Measurements from ENCODE around the gene TRA2A. TPM values are rescaled to one million over a fixed set of nuclear protein-coding genes. Genes with fewer than 3 reads are reported as not detected.
"Not testable (repeated sequence)": the region's sequence is repeated elsewhere in the genome, so short reads cannot be mapped to it uniquely, and the experiment has no call there.

TRA2A gene
- total RNA-seq, 1 donor from 2014 or later = 58.3 TPM

DNA sequence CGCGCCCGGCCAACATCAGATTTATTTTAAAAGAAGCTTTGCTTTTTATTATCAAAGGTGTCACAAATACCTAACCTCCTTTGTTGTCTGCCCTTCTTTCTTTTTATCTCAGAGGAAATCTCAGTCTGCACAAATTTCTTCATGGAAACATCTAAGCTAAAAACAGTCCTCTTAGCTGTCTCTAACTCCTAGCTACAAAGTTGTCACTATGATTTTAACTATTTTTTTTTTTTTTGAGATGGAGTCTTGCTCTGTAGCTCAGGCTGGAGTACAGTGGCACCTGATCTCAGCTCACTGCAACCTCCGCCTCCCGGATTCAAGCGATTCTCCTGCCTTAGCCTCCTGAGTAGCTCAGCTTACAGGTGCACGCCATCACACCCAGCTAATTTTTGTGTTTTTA, 7.3 kb downstream of the TRA2A start:
- H3K36me3 Mint-ChIP-seq (ENCODE audit: low read depth) = peaks cover 9% of the 10 kb centered on the region
- H3K27me3 Mint-ChIP-seq (ENCODE audit: low read depth) = no peaks in the 10 kb centered on the region
- H3K27ac Mint-ChIP-seq (ENCODE audit: unreplicated experiment) = peak overlapping the region; percentile 51
- H3K4me3 Mint-ChIP-seq (ENCODE audit: unreplicated experiment) = no peak overlapping the region
- TF ChIP-seq, protein P1, sequence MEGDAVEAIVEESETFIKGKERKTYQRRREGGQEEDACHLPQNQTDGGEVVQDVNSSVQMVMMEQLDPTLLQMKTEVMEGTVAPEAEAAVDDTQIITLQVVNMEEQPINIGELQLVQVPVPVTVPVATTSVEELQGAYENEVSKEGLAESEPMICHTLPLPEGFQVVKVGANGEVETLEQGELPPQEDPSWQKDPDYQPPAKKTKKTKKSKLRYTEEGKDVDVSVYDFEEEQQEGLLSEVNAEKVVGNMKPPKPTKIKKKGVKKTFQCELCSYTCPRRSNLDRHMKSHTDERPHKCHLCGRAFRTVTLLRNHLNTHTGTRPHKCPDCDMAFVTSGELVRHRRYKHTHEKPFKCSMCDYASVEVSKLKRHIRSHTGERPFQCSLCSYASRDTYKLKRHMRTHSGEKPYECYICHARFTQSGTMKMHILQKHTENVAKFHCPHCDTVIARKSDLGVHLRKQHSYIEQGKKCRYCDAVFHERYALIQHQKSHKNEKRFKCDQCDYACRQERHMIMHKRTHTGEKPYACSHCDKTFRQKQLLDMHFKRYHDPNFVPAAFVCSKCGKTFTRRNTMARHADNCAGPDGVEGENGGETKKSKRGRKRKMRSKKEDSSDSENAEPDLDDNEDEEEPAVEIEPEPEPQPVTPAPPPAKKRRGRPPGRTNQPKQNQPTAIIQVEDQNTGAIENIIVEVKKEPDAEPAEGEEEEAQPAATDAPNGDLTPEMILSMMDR (IDR thresholded peaks at IDR 0.05) = no peak
- no peak for DNase-seq (ENCODE audit: low spot score)
- H3K4me1 Mint-ChIP-seq (ENCODE audit: low read depth) = peaks cover 67% of the 10 kb centered on the region
- no peaks in the 10 kb centered on the region for H3K9me3 Mint-ChIP-seq (ENCODE audit: low read depth)

DNA sequence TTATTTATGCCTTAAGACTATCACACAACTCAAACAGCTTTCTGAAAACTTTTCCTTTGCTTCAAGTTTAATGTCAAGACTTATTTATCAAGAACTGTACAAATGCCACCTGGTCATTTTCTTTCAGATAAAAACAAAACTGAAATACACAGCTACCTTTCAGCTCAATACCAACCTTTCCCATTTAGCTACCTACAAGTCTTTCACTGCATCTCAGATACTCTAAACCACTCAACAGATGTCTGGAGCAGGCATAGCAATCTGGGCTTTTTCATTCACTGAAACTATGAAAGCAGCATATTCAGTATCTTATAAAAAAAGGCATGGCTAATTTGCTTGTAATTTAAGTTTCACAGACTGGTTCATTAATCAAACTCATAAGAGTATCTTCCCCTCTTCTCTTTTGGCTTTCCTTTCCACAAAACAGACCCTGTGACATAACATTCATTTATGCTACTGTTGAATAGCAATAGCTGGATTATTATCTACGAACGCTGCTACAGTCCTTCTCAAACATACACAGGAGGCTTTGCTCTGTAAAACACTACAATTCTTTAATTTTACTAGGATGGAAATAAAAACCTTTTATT, 8.2 kb downstream of the TRA2A start:
- no peak for DNase-seq (ENCODE audit: low spot score)
- H3K4me1 Mint-ChIP-seq (ENCODE audit: low read depth) = peaks cover 58% of the 10 kb centered on the region
- H3K27ac Mint-ChIP-seq (ENCODE audit: unreplicated experiment) = no peak overlapping the region
- no peaks in the 10 kb centered on the region for H3K27me3 Mint-ChIP-seq (ENCODE audit: low read depth)
- H3K4me3 Mint-ChIP-seq (ENCODE audit: unreplicated experiment) = no peak overlapping the region
- TF ChIP-seq, protein P1 (IDR thresholded peaks at IDR 0.05) = no peak
- no peaks in the 10 kb centered on the region for H3K9me3 Mint-ChIP-seq (ENCODE audit: low read depth)
- peaks cover 16% of the 10 kb centered on the region for H3K36me3 Mint-ChIP-seq (ENCODE audit: low read depth)

DNA sequence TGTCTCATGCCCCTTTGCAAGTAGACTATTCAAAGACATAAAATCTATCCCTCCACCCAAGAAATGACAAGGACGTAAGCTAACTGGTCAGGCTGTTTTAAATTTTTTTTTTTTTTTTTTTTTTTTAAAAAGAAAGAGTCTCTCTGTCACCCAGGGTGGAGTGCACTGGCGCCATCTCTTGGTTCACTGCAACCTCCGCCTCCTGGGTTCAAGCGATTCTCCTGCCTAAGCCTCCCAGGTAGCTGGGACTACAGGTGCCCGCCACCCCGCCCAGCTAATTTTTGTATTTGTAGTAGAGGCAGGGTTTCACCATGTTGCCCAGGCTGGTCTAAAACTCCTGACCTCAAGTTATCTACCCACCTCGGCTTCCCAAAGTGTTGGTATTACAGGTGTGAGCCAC, 11.2 kb downstream of the TRA2A start:
- no peaks in the 10 kb centered on the region for H3K9me3 Mint-ChIP-seq (ENCODE audit: low read depth)
- H3K27ac Mint-ChIP-seq (ENCODE audit: unreplicated experiment) = no peak overlapping the region
- TF ChIP-seq, protein P1 (IDR thresholded peaks at IDR 0.05) = peak; percentile 62
- no peaks in the 10 kb centered on the region for H3K27me3 Mint-ChIP-seq (ENCODE audit: low read depth)
- H3K4me3 Mint-ChIP-seq (ENCODE audit: unreplicated experiment) = no peak overlapping the region
- no peak for DNase-seq (ENCODE audit: low spot score)
- H3K36me3 Mint-ChIP-seq (ENCODE audit: low read depth) = peaks cover 29% of the 10 kb centered on the region
- H3K4me1 Mint-ChIP-seq (ENCODE audit: low read depth) = peaks cover 31% of the 10 kb centered on the region

DNA sequence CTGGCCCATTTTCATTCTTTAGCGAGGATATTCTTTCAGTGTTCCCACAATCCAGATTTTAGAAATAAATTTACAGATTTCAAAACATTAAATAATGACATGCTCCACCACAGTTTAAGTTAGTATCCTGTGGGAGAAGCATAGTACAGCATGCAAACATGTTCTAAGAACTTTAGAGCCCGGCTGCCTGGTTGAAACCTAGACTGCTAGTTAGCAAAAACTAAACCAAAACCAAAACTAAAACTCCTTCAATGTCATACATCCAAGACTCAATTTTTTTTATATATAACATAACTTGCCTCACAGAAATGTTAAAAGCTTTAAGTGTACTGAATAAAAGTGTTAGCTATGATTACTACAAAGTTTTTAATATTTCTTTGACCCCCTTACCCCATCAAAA, 17.0 kb downstream of the TRA2A start:
- no peaks in the 10 kb centered on the region for H3K27me3 Mint-ChIP-seq (ENCODE audit: low read depth)
- peak overlapping the region; percentile 57 for H3K27ac Mint-ChIP-seq (ENCODE audit: unreplicated experiment)
- H3K4me3 Mint-ChIP-seq (ENCODE audit: unreplicated experiment) = no peak overlapping the region
- H3K9me3 Mint-ChIP-seq (ENCODE audit: low read depth) = no peaks in the 10 kb centered on the region
- peaks cover 46% of the 10 kb centered on the region for H3K36me3 Mint-ChIP-seq (ENCODE audit: low read depth)
- no peaks in the 10 kb centered on the region for H3K4me1 Mint-ChIP-seq (ENCODE audit: low read depth)
- TF ChIP-seq, protein P1 (IDR thresholded peaks at IDR 0.05) = no peak
- no peak for DNase-seq (ENCODE audit: low spot score)

DNA sequence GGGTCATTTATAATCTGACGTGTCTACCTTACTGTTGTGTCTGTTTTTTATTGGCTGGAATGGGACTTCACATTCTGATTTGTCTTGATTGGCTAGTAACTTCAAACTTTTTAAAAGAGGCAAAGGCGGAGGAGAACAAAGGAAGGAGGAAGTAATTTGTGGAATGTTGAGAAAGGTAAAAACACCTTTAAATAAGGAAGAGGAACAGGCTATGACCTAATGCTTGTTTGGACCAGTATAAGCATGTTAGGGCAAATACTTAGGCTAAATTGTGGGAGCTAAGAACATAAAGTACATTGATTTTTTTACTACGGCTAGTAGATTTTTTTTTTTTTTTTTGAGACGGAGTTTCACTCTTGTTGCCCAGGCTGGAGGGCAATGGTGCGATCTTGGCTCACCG, 18.0 kb downstream of the TRA2A start:
- H3K27ac Mint-ChIP-seq (ENCODE audit: unreplicated experiment); DNase-seq (ENCODE audit: low spot score); H3K27me3 Mint-ChIP-seq (ENCODE audit: low read depth); H3K9me3 Mint-ChIP-seq (ENCODE audit: low read depth); H3K4me3 Mint-ChIP-seq (ENCODE audit: unreplicated experiment); H3K4me1 Mint-ChIP-seq (ENCODE audit: low read depth): not testable (repeated sequence)
- H3K36me3 Mint-ChIP-seq (ENCODE audit: low read depth) = peaks cover 46% of the 10 kb centered on the region

DNA sequence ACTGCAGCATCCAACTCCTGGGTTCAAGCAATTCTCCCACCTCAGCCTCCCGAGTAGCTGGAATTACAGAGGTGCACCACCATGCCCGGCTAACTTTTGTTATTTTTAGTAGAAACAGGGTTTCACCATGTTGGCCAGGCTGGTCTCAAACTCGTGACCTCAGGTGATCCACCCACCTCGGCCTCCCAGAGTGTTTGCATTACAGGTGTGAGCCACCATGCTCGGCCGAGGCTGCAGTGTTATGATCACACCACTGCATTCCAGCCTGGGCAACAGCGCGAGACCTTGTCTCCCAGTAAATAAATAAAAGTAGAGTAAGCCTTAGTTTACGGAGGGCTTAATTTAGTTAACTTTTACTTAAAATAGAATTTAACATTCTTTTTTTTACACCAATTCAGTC, 37.8 kb downstream of the TRA2A start:
- Mint-ChIP-seq H3K9me3 (ENCODE audit: low read depth) (no peaks in the 10 kb centered on the region), H3K4me3 (ENCODE audit: unreplicated experiment) (no peak overlapping the region), H3K27ac (ENCODE audit: unreplicated experiment) (no peak overlapping the region), H3K36me3 (ENCODE audit: low read depth) (no peaks in the 10 kb centered on the region), H3K4me1 (ENCODE audit: low read depth) (no peaks in the 10 kb centered on the region), H3K27me3 (ENCODE audit: low read depth) (no peaks in the 10 kb centered on the region)
- DNase-seq (ENCODE audit: low spot score) = no peak
- TF ChIP-seq, protein P1 (IDR thresholded peaks at IDR 0.05) = no peak

All from chondrocyte (in vitro differentiated cells).